IPS DF 19.7 (cell line): ENCODE data around the gene ACER2.
A peak's percentile ranks its signal among the peaks of the same experiment; 100 is the strongest.
"Not testable (repeated sequence)": the region's sequence is repeated elsewhere in the genome, so short reads cannot be mapped to it uniquely, and the experiment has no call there.

Experiments used
- DNase-seq: peaks from one replicate; pipeline ENCODE4 v3.0.0-alpha.2; 2013; ENCODE audit warnings: low read depth, low spot score

ACER2 gene

GRCh38 chr9:19409401-19410194, 789 bp downstream of the ACER2 start:
- DNase-seq = no peak

GRCh38 chr9:19410195-19410503, 1.3 kb downstream of the ACER2 start:
- DNase-seq = no peak

- DNase-seq = no peak
Measured at GRCh38 chr9:19410594-19410993, 1.8 kb downstream of the ACER2 start.

GRCh38 chr9:19411316-19411715, 2.5 kb downstream of the ACER2 start:
- DNase-seq = no peak

GRCh38 chr9:19413456-19413855, 4.6 kb downstream of the ACER2 start:
- not testable (repeated sequence) for DNase-seq

- no peak for DNase-seq
Measured at GRCh38 chr9:19416143-19416542, 7.3 kb downstream of the ACER2 start.

- no peak for DNase-seq
Measured at GRCh38 chr9:19420877-19421276, 12.1 kb downstream of the ACER2 start.

GRCh38 chr9:19423163-19423562, 14.4 kb downstream of the ACER2 start:
- DNase-seq = no peak

- DNase-seq = no peak
Measured at GRCh38 chr9:19424176-19424779, 15.5 kb downstream of the ACER2 start.

- DNase-seq = no peak
Measured at GRCh38 chr9:19429595-19429994, 20.8 kb downstream of the ACER2 start.

- DNase-seq = no peak
Measured at GRCh38 chr9:19430201-19430760, 21.5 kb downstream of the ACER2 start.

- no peak for DNase-seq
Measured at GRCh38 chr9:19431361-19432171, 22.8 kb downstream of the ACER2 start.

GRCh38 chr9:19432473-19432872, 23.7 kb downstream of the ACER2 start:
- DNase-seq = no peak

GRCh38 chr9:19433729-19434128, 24.9 kb downstream of the ACER2 start:
- DNase-seq = not testable (repeated sequence)

- no peak for DNase-seq
Measured at GRCh38 chr9:19440376-19440775, 31.6 kb downstream of the ACER2 start.

GRCh38 chr9:19440823-19441580, 32.2 kb downstream of the ACER2 start:
- no peak for DNase-seq

GRCh38 chr9:19441730-19442129, 32.9 kb downstream of the ACER2 start:
- no peak for DNase-seq

GRCh38 chr9:19442240-19442639, 33.4 kb downstream of the ACER2 start:
- no peak for DNase-seq

- no peak for DNase-seq
Measured at GRCh38 chr9:19445452-19445851, 36.6 kb downstream of the ACER2 start.

GRCh38 chr9:19446361-19446861, 37.6 kb downstream of the ACER2 start:
- peak; percentile 75 for DNase-seq
